ENCODE data around the gene TOMM34.

Gene TOMM34

GRCh38 chr20:44941120-44941691, 19.0 kb downstream of the TOMM34 start:
- H3K36me3 ChIP-seq (replicated peaks) = peaks cover 55% of the 10 kb centered on the region
- in situ Hi-C loops (cut with HindIII; ENCODE audit: low pct_ligation_motif_present, low sequenced_read_pairs) = no loop called here
- no peak overlapping the region for H3K27ac ChIP-seq
- no peaks in the 10 kb centered on the region for H3K27me3 ChIP-seq (replicated peaks)
- no peak for TF ChIP-seq CTCF (IDR thresholded peaks at IDR 0.05; ENCODE audit: low read depth, low read length, missing control alignments)
- H3K4me3 ChIP-seq (ENCODE audit: low read depth, low read length) = no peak overlapping the region
- DNase-seq = no peak

GRCh38 chr20:44938637-44939036, 21.6 kb downstream of the TOMM34 start:
- Histone ChIP-seq H3K4me3 (ENCODE audit: low read depth, low read length) (no peak overlapping the region), H3K27me3 (replicated peaks) (no peaks in the 10 kb centered on the region), H3K27ac (no peak overlapping the region), H3K36me3 (replicated peaks) (peaks cover 46% of the 10 kb centered on the region)
- in situ Hi-C loops (cut with HindIII; ENCODE audit: low pct_ligation_motif_present, low sequenced_read_pairs) = no loop called here
- no peak for TF ChIP-seq CTCF (IDR thresholded peaks at IDR 0.05; ENCODE audit: low read depth, low read length, missing control alignments)
- no peak for DNase-seq

- in situ Hi-C loops (cut with HindIII; ENCODE audit: low pct_ligation_motif_present, low sequenced_read_pairs) = no loop called here
- DNase-seq = no peak
- no peak for TF ChIP-seq CTCF (IDR thresholded peaks at IDR 0.05; ENCODE audit: low read depth, low read length, missing control alignments)
- Histone ChIP-seq H3K4me3 (ENCODE audit: low read depth, low read length) (no peak overlapping the region), H3K27ac (no peak overlapping the region), H3K27me3 (replicated peaks) (no peaks in the 10 kb centered on the region), H3K36me3 (replicated peaks) (peaks cover 36% of the 10 kb centered on the region)
Measured at GRCh38 chr20:44936510-44936909, 23.7 kb downstream of the TOMM34 start.

- in situ Hi-C loops (cut with HindIII; ENCODE audit: low pct_ligation_motif_present, low sequenced_read_pairs) = no loop called here
- Histone ChIP-seq H3K36me3 (replicated peaks) (peaks cover 23% of the 10 kb centered on the region), H3K4me3 (ENCODE audit: low read depth, low read length) (no peak overlapping the region), H3K27me3 (replicated peaks) (no peaks in the 10 kb centered on the region), H3K27ac (no peak overlapping the region)
- DNase-seq = no peak
- no peak for TF ChIP-seq CTCF (IDR thresholded peaks at IDR 0.05; ENCODE audit: low read depth, low read length, missing control alignments)
Measured at GRCh38 chr20:44932916-44933315, 27.3 kb downstream of the TOMM34 start.

GRCh38 chr20:44931911-44932310, 28.3 kb downstream of the TOMM34 start:
- no peak for DNase-seq
- Histone ChIP-seq H3K27ac (no peak overlapping the region), H3K4me3 (ENCODE audit: low read depth, low read length) (no peak overlapping the region), H3K36me3 (replicated peaks) (peaks cover 17% of the 10 kb centered on the region), H3K27me3 (replicated peaks) (no peaks in the 10 kb centered on the region)
- in situ Hi-C loops (cut with HindIII; ENCODE audit: low pct_ligation_motif_present, low sequenced_read_pairs) = no loop called here
- TF ChIP-seq CTCF (IDR thresholded peaks at IDR 0.05; ENCODE audit: low read depth, low read length, missing control alignments) = no peak

GRCh38 chr20:44930517-44931168, 29.6 kb downstream of the TOMM34 start:
- DNase-seq = no peak
- Histone ChIP-seq H3K27ac (no peak overlapping the region), H3K4me3 (ENCODE audit: low read depth, low read length) (no peak overlapping the region), H3K36me3 (replicated peaks) (peaks cover 14% of the 10 kb centered on the region), H3K27me3 (replicated peaks) (no peaks in the 10 kb centered on the region)
- in situ Hi-C loops (cut with HindIII; ENCODE audit: low pct_ligation_motif_present, low sequenced_read_pairs) = no loop called here
- no peak for TF ChIP-seq CTCF (IDR thresholded peaks at IDR 0.05; ENCODE audit: low read depth, low read length, missing control alignments)

Measured in brain microvascular endothelial cell (primary cell).